ENCODE measurements around the gene SBNO2.

Gene SBNO2

DNA sequence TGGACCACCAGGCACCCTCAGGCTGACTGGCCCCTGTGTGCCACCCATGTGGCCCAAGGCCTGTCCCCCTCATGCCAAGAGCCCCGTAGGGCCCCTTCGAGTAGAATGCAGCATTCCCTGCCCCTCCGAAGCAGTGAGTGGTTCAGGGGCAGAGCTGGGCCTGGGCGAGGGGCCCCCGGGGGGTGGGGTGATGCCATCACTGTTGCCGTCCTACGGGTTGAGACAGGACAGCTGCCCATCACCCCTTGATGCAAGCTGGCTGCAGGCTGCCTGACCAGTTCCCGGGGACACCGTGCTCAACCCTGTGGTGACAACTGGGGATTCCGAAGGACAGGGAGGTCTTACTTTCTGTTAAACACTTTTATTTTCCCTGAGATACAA is 4.7 kb downstream of the SBNO2 start:
- DNase-seq (ENCODE audit: low spot score) = no peak

DNA sequence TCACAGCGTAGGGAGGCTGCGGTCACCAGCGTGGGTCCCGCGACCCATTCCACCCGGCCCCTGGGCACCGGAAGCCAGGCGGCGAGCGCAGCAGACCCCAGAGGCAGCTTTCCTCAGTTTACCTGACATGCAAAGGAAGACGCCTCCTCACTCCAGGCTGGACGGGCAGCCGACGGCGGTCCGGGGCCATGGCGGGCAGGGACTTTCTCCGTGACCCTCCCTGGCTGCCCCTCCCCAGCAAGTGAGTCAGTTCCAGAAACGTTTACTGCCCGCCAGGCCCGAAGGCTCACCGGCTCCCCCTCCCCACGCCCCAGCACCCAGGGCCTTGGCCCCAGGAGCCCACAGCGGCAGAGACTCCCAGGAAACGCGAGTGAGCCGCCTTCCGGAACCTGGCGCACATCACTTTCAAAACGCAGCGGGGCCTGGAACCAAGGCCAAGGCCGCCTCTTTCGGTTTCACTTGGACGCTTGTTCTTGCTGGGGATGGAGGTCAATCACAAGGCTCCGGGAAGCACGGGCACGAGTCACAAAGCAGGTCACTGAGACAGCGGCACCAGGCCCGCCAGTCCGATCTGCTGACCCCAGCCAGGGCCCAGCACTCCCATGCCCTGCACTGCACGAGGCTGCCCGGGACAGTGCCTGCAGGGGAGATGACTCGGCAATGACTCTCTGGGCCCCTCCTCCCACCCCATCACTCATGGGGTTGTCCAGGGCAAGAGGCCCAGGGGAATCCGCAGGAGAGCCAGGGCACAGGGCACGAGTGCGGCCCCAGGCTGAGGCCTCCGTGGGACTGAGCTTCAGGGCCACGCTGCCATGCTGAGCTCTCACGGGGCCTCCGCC is 5.3 kb downstream of the SBNO2 start:
- DNase-seq (ENCODE audit: low spot score) = no peak

DNA sequence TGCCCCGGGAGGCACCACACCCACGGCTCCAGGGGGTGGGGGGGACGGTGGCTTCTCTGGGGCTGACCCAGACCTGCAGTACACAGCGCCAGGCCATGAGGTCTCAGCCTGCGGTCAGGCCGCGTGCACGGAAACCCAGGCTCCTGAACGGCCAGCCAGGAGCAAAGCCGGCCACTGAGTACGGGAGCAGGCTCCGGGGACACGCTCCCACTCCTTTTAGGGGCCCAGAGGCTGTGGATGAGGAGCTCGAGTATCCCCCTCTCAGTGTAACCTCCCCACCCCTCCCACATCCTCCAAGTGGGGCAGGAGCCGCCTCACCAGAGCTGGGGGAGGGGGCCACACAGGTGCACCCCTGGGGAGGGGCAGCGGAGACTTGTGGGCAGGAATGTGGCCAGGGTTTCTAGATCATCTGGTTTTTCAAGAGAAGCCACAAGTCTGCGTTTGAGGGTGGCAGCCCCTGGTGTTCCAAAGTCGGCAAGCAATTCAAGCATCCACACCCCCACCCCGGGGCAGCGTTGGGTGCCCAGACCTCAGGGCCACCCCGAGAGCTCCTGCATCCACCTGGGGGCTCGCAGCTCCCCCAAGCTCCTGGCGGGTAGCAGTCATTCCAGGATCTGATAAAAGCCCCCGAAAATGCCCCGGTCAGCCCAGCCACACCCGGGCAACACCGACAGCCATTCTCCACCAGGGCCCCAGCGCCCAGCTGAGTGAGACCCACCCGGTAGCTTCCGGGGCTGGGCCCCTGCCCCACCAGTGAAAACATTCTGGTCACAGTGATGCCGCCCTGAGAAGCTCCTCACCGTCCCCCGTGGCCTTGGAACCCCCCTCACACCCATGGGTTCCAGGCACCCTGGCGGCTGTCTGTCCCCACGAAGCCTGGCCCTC is 6.1 kb downstream of the SBNO2 start:
- DNase-seq (ENCODE audit: low spot score) = no peak

DNA sequence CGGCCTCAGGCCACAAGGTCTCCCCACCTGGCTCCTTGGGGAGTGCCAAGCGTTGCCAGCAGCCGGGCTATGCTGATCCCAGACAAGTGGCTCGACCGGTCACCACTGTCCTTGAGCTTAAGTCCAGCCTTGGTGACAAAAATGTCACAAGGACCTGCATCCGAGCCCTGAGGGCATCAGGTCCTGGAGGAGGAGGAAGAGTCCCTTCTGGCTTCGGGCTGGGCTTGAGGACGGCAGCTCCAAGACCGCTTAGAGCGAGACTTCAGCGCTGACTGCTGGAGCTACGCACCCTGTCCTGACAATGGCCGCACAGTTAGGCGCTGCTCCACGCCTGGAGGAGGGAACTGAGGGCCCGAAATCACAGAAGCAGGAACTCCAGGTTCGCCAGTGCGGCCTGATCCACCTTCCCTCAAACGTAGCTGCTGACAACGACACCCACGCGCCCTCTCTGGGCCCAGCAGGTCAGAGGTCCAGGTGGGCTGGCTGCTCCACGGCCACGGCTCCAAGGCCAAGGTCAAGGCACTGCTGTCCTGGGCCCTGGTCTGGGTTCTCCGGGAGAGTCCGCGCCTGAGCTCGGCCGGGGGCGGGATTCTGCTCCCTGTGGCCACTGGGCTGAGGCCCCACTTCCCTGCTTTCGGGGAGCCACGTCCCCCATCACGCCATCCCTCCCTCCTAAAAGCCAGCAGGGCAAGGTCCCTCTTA is 7.0 kb downstream of the SBNO2 start:
- no peak for DNase-seq (ENCODE audit: low spot score)

DNA sequence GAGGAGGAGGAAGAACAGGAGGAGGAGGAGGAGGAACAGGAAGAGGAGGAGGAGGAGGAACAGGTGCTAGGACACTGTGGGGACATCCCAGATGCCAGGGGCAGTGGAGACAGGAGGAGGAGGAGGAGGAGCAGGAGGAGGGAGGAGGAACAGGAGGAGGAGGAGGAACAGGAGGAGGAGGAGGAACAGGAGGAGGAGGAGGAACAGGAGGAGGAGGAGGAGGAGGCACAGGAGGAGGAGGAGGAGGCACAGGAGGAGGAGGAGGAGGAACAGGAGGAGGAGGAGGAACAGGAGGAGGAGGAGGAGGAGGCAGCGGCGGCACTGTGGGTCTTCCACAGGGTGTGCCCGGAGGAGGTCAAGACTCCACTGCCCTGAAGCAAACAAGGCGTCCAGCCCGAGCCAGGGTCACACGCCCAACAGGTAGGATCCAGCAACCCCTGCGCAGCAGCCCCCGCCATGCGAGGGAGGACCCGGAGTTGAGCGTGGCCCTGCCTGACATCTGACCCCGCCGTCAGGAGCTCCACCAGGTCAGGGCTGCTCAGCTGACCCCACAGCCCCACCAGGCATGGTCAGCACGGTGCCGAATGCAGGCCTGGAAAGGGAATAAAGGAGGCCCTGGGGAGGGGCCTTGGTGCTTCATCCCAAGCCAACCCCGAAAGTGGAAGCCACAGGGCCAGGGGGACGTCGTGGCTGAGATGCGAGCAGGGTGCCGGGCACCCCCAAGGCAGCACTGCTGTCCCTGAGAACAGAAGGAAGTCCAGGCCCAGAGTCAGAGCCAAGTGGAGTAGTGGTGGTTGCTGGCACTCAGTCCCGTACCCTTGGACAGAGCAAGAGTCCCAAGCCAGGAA is 9.2 kb downstream of the SBNO2 start:
- no peak for DNase-seq (ENCODE audit: low spot score)

DNA sequence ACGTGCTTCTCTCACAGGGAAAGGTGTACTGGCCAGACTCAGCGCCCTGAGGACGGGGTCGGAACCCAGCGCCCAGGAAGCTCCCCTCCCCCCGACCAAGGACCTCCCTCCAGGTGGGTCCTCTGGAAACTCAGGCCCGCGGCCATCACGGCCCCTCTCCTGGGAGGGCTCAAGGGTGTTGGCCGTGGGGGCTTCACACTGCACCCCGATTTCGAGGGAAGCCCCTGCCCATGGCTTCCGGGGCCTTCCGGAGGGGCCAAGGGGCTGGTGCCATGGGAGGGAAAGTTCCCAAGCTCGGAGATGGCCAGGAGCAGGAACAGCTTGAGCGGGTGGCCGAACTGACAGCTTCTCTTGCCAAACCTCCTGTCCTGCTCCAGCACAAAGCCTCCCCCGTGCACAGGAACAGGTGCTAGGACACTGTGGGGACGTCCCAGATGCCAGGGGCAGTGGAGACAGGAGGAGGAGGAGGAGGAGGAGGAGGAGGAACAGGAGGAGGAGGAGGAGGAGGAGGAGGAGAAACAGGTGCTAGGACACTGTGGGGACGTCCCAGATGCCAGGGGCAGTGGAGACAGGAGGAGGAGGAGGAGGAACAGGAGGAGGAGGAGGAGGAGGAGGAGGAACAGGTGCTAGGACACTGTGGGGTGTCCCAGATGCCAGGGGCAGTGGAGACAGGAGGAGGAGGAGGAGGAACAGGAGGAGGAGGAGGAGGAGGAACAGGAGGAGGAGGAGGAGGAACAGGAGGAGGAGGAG is 10.0 kb downstream of the SBNO2 start:
- no peak for DNase-seq (ENCODE audit: low spot score)

DNA sequence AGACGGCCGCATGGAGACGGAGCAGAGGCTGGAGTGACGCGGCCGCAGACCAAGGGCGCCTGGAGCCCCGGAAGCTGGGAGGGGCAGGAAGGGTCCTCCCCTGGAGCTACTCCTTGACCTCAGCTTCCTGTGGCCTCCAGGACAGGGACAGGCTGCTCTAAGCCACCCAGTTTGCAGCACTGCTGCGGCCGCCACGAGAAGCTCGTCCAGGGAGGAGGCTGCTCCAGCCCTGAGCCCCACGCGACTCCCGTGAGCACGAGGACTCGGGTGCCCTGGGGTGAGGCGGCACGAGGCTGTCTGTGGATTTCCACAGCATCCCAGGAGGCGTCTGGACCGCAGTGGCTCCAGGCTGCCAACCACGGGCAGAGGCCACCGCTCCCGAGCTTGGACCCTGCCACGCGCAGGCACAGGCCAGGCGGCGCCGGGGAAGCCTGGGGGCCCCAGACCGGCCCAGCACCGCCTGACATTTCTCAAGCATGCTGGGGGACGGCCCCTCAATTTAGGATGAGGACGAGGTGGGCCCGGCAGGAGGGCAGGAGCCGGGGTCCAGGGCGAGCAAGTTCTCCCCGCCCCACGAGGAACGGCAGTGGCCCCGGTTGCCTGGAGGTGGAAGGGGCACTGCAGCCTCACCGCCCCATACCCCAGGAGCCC is 10.7 kb downstream of the SBNO2 start:
- no peak for DNase-seq (ENCODE audit: low spot score)

DNA sequence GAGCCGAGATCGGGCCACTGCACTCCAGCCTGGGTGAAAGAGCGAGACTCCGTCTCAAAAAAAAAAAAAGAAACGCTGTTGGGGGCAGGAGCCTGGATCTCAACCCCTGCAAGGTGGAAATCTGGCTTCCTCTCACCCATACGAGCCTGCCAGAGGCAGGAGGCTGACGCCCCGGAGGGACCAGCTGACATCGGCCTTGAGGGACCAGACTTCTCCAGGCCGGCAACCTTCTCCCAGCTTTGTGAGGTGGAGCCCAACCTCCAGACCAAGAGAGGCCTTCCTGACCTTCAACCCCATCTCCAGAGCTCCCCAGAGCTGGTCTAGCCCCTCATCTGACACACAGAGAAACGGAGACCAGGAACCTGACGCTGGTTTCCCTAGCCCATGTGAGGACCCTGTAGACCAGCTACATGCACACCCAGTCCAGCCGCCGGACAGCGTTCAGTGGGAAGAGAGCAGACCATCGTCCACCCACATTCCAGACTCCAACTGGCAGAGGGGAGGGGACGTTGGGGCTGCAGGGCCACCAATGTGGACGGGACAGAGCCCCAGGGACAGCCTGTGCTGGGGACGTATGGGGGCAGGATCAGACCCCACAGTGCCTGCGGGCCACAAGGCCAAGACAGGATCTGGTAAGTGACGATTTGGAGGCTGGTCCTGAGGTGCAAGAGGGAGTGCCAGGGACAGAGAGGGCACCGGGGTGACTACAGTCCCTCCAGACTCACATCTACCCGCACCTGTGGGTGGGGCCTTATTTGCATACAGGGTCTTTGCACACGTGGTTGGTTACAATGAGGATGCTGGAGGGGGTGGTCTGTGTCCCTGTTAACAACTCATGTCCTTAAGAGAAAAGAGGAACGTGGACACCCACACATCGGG is 11.4 kb downstream of the SBNO2 start:
- no peak for DNase-seq (ENCODE audit: low spot score)

DNA sequence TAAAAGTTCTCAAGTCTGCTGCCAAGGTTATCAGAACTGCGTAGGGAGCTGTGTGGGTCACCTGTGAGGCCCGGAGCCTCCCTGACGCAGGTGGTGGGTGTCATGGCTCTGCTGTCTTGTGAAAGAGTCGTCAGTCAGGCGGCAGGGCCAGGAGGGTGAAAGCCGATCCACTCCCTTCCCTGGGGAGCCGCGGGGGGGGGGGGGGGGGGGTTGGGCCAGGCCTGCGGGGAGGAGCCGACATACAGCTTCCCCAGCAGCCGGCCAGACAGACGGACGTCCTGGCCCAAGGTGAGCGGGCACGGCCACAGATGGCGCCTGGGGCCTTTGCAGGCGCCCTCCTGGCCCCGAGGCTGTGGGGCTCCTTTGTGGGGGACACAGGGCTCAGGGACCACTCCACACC is 12.4 kb downstream of the SBNO2 start:
- no peak for DNase-seq (ENCODE audit: low spot score)

DNA sequence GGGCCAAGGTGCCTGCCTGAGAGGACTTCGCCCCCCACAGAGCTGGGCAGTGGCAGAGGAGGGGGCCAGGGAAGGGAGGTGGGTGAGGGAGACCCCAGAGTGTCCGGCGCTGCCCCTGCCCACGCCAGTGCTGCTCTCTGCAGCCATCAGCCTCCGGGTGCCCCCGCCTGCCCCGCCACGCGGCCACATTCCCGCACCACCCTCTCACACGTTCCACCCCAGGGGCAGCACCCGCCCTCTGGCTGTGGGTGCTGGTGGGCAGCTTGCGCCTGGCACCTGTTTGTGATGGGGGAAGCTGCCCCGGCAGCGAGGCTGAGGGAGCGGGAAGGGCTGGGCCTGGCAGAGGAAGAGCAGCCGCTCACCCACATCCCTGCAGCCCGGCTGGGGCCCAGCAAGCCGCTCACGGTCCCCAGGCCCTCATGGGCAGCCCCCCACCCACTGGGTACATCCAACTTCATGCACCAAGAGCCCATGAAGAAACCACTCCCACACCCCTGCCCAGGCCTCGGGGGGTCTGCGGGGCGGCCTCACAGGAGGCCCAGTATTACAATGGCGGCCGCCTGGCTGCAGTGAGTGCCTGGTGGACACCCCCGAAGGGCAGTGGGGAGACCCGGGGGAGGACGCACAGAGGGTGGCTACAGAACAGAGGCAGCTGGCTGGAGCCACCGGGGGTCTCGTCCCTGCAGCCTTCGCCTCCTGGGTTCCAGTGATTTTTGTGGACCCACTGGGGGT is 14.0 kb downstream of the SBNO2 start:
- DNase-seq (ENCODE audit: low spot score) = no peak

DNA sequence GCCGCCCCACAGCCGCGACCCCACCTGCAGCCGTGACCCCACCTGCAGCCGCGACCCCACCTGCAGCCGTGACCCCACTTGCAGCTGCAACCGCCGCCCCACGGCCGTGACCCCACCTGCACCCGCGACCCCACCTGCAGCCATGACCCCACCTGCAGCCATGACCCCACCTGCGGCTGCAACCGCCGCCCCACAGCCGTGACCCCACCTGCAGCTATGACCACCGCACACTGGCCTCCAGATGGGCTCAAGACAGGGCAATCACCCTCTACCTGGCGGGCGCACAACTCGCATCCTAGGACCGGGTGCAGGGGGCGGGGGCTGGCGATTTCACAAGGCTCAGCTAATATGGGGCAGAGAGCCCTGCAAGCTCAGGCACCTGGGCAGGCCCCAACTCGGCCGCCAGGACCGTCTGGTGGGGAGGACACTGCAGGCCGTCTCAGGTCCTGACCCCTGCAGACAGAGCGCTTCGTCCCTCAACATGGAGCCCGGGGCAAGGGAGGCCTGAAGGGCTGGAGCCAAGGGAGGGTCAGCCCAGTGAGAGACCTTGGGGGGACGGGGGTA is 15.1 kb downstream of the SBNO2 start:
- DNase-seq (ENCODE audit: low spot score) = no peak

DNA sequence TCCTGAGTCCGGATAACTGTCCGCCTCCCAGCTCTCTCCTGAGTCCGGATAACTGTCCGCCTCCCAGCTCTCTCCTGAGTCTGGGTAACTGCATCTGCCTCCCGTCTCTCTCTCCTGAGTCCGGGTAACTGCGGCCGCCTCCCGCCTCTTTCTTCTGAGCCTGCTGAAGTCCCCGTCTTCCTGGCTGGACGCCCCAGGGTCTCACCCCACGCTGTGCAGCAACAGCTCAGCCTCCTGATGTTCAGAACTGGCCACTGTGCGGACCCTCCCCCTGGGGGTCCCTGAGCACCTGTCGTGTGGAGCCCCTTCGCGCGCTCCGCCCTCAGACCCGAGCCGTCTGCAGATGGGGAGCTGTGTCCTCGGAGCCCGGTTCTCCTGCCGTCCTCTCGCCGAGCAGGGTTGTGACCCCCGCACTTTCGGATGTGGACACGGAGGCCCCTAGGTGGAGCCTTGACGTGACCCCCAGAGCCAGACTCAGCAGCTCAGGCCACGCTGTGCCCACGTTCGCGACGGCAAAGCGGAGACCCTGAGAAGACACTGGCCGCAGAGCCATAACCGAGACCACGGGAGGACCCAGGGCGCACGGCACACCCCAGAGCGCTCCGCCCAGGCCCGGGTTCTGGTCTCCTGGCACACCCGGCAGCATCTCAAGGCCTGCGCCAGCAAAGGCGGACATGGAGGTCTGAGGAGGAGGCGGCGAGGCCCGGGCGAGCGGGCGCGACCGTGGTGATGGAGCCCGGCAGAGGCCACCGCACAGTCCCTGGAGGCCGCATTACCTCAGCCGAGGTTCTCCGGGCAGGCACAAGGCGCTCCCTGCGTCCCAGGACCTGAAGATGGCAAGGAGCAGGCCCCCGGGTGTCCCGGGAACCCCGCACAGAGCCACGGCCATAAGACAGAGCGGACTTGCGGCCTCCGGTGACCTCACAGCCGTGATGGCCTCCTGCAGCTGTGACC is 15.9 kb downstream of the SBNO2 start:
- no peak for DNase-seq (ENCODE audit: low spot score)

DNA sequence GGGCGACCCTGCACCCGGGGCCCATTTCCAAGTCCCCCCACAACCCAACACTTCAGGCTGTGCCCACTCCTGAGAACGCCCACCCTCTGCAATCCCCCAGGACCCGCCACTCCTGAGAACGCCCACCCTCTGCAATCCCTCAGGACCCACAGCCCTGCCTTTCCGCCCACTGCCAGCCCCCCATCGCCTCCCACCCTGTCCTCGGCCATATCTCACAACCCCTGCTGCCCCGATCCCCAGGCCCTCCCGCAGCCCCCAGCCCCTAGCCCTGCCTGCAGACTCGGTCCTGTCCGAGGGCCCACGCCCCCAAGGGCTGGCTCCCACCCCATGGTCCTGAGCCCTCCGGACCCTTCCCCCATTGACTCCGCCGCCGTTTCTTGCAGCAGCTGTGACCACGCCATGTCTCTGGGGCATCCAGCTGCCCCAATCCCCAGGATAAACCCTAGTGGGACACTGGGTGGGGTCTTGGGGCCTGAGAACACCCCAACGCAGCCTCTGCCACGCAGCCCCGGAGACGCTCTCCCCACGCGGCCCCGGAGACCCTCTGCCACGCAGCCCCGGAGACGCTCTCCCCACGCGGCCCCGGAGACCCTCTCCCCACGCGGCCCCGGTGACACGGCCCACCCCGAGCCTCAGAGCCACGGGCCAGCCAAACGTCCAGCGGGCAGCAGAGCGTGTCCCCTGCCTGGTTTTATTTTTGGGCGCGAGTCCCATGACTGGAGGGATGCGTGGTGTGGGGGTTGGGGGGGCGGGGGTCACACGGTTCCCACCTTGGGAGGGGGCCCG is 17.0 kb downstream of the SBNO2 start:
- DNase-seq (ENCODE audit: low spot score) = no peak

DNA sequence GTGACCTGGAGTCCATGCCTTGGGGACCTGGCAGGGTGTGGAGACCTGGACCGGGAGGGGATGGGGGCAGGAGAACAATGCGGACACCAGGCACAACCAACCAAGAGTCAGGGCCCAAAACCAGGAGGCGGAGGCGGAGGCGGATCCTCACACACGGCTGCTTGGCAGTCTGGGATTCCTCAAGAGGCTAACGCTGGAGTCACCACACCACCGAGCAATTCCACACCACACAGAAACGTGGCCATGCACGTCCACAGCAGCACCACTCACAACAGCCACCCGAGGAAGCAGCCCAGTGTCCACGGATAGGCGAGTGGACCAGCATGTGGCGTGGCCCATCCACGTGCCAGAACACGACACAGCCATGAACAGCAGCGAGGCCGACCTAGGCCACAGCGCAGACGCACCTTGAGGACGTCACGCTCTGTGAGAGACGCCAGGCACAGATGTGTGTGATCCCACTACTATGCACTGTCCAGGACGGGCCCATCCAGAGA is 17.7 kb downstream of the SBNO2 start:
- DNase-seq (ENCODE audit: low spot score) = no peak

DNA sequence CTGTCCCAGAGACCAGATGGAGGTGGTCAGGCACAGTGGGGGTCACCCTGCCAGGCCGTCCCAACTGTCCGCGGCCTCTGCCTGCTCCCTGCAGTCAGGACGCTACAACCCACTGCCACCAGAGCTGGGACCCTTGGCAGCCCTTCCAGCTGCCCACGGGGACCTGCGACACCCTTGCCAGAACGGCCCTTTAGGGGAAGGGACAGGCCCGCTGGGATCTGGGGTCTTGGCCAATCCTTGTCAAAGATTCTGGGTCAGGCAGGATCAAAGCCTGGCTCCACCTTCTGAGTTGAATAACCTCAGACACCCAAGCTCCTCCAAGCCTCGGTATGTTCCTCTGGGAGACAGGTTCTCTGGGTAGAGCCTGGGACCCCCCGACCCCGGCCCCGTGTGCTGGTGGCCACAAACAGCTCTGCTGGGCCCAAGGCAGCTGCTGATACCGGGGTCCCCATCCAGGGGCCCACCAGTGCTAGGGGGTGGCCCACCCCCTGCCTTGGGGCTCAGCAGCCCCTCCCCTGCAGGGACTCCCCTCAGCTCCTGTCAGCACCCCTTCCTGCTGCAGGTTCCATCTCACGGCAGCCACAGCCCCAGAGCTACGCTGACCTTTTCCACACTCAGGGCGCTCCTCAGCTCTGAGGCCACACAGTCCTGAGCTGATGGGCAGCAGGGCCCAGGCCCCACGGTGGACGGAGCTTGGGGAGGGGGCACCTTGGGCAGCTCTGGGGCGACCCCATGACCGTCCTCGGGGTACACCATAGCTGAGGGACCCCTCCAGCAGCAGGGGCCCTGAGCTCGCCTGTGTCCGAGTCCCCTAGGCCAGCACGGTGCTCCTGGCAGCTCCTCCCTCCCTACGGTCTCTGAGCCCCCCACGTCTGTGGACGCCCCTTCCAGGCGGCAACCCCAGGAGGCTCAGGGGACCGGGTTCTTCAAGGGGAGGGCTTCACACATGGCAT is 18.4 kb downstream of the SBNO2 start:
- no peak for DNase-seq (ENCODE audit: low spot score)

All from NAMALWA (cell line).